NCI-H446 treated with DMSO at 0.1 percent for 48 hours (cell line): ENCODE data around the gene CRYAB.
A peak's percentile ranks its signal among the peaks of the same experiment; 100 is the strongest.

Source experiments
- DNase-seq: peaks from one replicate; lab custom pipeline; 2025; lab: John Stamatoyannopoulos, UW

The CRYAB gene, protein sequence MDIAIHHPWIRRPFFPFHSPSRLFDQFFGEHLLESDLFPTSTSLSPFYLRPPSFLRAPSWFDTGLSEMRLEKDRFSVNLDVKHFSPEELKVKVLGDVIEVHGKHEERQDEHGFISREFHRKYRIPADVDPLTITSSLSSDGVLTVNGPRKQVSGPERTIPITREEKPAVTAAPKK

GRCh38 chr11:111911563-111912401 is at the start of gene CRYAB:
Gene CRYAB (minus strand): TSS chr11:111911770. CDS start chr11:111911724, 46 bp downstream.
- peak; percentile 47 for DNase-seq

- DNase-seq = no peak
Observed at GRCh38 chr11:111960916-111961315, 49.3 kb upstream of the CRYAB start.

GRCh38 chr11:111957663-111958444 is 46.3 kb upstream of the CRYAB start:
- DNase-seq = peak; percentile 45

GRCh38 chr11:111954154-111954553 is 42.6 kb upstream of the CRYAB start:
- no peak for DNase-seq

DNA sequence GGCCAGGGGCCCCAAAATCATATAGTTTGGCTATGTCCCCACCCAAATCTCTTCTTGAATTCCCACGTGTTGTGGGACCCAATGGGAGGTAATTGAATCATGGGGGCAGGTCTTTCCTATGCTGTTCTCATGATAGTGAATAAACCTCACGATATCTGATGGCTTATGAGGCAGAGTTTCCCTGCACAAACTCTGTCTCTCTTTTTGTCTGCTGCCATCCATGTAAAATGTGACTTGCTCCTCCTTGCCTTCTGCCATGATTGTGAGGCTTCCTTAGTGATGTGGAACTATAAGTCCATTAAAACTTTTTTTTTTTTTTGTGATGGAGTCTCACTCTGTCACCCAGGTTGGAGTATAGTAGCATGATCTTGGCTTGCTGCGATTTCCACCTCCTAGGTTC is 40.0 kb upstream of the CRYAB start:
- no peak for DNase-seq

GRCh38 chr11:111949519-111950426 is 38.2 kb upstream of the CRYAB start:
- no peak for DNase-seq

DNA sequence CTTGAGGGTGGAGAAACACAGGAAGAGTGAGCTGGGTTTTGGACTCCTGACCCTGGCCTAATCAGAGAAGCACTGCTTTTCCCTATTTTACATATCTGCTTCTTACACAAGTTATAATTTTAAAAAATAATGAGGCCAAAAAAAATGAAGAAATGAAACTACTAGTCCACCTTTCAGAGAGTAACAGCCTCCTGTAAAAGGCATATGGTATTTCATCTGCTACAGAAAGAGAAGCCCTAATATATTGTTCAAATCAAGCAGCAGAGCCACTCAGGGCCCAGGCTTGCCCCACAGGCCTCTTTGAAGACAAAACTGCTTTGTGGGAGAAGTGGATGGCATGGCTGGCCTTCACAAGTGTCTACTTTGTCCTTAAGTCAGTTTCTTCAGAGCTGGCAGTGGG is 35.6 kb upstream of the CRYAB start:
- no peak for DNase-seq

GRCh38 chr11:111946499-111946898 is 34.9 kb upstream of the CRYAB start:
- no peak for DNase-seq

DNA sequence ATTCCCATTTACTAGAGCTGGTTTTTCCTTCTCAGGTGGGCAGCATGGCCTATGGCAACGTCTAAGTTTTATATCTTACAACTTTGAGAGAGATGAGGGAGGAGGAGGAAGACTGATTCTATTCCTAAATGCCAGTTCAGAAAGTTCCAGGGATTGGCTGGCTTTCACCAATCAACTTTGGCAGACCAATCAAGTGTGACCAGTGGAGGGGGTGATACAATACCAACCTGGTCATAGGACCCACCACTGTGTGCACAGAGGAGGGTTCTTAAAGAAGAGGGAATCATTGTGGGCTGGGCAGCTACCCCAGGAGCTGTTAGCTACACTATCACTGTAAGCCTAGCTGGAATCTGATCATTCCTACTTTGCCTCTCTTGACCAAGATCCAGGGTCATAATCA is 33.6 kb upstream of the CRYAB start:
- DNase-seq = no peak

DNA sequence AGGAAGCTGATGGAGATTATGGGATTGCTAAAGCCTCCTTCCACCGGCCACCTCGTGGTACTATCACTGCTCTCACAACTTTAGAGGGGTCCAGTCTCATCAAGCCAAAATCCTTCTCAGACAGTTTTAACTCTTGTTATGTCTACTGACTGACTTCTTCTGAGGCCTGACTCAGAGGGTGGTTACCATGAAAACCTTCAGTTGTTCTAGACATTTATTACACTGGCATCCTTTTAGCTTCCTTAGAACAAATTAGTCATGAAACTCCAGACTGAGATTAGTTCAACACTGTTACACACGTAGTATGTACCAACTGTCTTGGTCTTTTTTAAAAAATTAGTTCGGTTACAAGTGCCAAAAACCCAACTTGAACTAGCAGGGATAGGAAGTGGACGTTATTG is 33.1 kb upstream of the CRYAB start:
- DNase-seq = peak; percentile 67

- no peak for DNase-seq
Observed at GRCh38 chr11:111944139-111944538, 32.6 kb upstream of the CRYAB start.

GRCh38 chr11:111942829-111943228 is 31.3 kb upstream of the CRYAB start:
- DNase-seq = peak; percentile 41

- peak; percentile 94 for DNase-seq
Observed at GRCh38 chr11:111941963-111942362, 30.4 kb upstream of the CRYAB start.

DNA sequence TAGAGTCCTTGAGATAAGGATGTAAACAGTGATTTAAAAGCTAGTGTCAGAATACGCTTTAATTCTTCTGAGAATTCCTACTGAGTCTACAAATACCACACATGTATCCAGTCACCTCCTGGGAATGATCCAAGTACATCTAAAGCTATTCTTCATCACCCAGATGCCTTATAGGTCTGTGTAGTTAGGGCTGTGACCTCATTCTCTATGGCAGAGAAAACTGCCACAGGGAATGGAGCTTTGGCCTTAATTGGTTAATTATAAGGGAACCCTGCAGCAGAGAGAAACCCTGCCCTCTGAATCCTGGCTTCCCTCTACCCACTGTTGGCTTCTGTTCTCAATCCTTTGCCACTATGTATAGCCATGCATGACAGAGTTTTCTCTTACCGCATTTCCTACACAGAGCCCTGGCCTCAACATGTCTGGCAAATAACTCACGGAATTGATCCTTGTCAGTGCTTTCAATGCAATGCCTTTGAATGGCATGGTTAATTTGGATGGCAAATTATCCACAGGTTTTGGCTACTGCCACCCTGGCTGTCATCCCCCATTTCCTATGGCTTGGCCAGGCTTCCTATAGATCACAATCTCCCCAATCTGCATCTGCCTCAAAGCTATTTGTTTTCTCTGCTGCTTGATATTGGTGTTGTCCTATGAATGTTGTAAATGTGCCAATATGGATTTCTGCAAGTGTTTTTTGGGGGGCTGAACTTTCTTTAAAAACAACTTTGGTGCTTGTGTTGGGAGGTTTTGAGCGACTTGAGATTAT is 28.4 kb upstream of the CRYAB start:
- DNase-seq = peak; percentile 94

DNA sequence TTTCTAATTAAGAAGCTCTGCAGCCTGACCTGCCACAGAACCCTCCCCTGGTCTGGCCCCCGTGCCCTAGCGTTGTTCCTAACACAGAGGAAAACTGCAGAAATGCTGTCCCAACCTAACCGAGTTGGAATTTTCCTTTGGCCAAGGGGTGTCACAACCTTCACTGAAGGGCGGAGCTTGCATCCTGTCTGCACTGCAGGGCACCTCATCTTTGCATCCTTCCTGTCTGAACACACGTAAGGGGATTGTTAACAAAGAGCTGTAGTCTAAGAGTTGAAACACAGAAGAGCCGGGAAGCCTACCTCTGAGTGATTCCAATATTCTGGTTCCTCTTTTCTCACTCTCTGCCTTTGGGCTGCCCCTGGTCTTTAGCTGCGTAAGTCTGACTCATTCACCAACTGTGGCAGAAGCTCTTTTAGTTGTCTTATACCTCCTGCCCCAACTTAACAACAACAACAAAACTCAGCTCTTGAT is 27.2 kb upstream of the CRYAB start:
- DNase-seq = no peak

DNA sequence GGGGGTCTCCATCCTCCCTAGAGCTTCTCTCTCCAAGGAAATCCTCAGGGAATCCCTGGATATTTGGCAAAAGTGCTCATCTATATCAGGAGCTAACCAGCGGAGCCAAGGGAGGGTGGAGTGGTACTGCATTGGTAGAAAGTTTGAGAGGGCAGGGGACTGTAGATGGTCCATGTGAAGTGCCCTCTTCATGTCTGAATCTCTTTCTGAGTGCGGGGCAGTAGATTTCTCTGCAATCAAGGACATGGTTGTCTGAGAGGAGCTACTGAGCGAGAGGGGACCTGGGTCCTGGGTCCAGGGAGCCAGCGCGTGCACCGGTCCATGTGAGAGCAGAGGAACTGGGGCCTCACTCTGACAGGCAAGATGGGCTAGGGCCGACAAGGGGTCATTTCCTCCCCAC is 26.3 kb upstream of the CRYAB start:
- no peak for DNase-seq

GRCh38 chr11:111937461-111937769 is 25.8 kb upstream of the CRYAB start:
- DNase-seq = no peak

DNA sequence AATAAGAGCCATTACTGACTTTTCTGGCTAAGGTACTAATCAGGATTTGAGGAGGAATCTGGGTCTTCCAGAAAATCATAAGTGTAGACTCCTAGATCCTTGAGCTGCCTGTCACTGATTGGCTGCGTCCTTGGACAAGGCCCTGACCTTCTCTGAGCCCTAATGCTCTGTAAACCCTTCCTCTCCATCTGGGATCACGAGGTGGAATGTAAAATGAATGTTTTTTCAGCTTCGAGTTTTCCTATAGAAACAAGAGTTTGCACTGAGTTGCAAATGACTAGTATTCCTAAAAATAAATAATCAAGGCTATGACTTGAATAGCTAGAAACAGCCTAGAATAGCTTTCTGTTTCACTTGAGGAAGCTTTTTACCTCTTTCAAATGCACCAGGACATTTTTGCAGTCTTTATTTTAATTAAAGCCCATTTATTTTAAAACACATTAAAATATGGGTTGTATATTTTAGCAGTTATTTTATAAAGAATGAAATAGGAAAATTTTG is 24.5 kb upstream of the CRYAB start:
- DNase-seq = no peak

DNA sequence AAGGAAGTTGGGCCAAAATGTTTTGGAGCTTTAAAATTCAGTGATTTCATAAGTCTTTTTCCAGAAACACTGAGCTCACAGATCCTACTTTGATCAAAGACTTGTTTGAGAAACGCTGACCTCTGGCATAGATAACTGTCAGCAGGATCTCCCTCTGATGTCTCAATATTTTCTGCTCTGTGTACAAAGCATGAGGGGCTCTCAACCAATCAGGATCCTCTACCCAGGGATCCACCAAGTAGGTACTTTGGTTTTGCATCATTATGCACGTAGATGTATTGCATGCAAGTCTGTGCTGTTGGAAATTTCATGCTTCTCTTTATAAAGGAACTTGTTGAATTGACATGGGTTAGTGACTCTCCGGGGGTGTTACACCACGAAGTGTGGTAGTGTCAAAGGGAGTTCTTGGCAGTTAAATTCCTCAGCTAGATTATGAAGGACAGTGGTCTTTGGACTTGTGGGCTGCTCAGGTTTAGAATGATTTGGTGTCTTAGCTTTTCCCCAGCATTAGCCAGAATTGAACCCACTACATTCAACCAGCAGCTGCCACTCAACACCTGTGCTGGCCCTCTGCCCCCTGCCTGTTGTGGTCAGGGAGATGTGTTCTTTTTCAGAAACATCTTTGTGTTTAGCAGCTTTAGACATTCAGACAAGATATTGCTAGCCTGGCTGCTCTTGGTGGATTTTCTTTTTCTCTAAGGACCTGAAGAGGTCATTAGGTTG is 23.9 kb upstream of the CRYAB start:
- DNase-seq = no peak

DNA sequence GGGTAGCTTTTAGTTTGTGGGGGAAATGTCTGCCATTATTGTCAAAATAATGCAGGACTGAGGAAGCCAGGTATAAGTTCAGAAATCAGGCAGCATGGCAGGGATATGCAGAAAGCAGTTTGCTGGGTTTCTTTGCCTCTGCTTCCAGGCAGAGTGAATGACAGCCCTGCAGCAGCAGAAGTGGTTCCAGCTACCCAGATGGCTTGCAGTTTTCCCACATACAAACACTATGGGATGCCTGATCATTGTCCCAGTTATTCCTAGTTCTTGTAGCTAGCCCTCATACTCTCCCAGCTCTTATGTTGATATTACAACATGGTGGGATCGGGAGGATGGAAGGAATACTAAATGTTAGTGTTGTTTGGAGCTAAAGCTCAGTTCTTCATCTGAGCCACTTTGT is 22.7 kb upstream of the CRYAB start:
- DNase-seq = no peak
